Panc1 (cell line): ENCODE data around the gene ADGRG2. TPM values are rescaled to one million over a fixed set of nuclear protein-coding genes. Genes with fewer than 3 reads are reported as not detected.

ENCODE experiments used
- ATAC-seq: fragments of 200-7000 bp; cut with Tn5 transposase; 2 replicates; pipeline ENCODE4 v1.9.1; 2020; ENCODE audit warnings: mild to moderate bottlenecking, moderate library complexity
- BruUV-seq: library from RNA; stranded (reverse); fragments of 400-500 nt; replicated peaks from 2 replicates; lab custom pipeline; 2021; lab: Mats Ljungman, UMichigan
- CTCF ChIA-PET: fragments of 300-600 bp; sonication (Branson Sonifier 250); formaldehyde crosslinking; loops from one replicate; lab custom pipeline; 2022; ENCODE audit warnings: antibody characterized with exemption; lab: Charles Lee
- POLR2A ChIA-PET: fragments of 300-600 bp; sonication (Branson Sonifier 250); formaldehyde crosslinking; loops from one replicate; lab custom pipeline; 2022; ENCODE audit warnings: antibody characterized with exemption; lab: Charles Lee
- DNase-seq: peaks from one replicate; pipeline ENCODE4 v3.0.0-alpha.2; 2010; ENCODE audit warnings: low read depth, low spot score
- H3K27ac ChIP-seq: 2 replicates; pipeline ENCODE4 v1.5.1; 2011; ENCODE audit warnings: mild to moderate bottlenecking, low read length, inconsistent platforms
- H3K27me3 ChIP-seq: fragments of 200-500 bp; sonication (Bioruptor generic); 2 replicates; pipeline ENCODE4 v1.6.0; 2014; ENCODE audit warnings: low read length, inconsistent platforms; ENCODE audit not compliant: control insufficient read depth, insufficient read depth
- H3K36me3 ChIP-seq: fragments of 200-500 bp; sonication (Bioruptor generic); 2 replicates; pipeline ENCODE4 v1.5.1; 2014; ENCODE audit warnings: inconsistent platforms, mild to moderate bottlenecking, low read length, moderate library complexity; ENCODE audit not compliant: control insufficient read depth, insufficient read depth
- H3K4me1 ChIP-seq: 2 replicates; pipeline ENCODE4 v1.5.1; 2011; ENCODE audit warnings: inconsistent platforms, mild to moderate bottlenecking, low read length, moderate library complexity; ENCODE audit not compliant: control insufficient read depth, insufficient read depth
- H3K4me3 ChIP-seq, 2 experiments: 2 replicates each; pipeline ENCODE4 v1.5.1; 2011 to 2012; ENCODE audit warnings: low read depth in 2 of 2, low read length in 2 of 2, mild to moderate bottlenecking in 2 of 2, inconsistent platforms in 1 of 2, moderate library complexity in 1 of 2
- H3K9me3 ChIP-seq: fragments of 200-500 bp; sonication (Bioruptor generic); 2 replicates; pipeline ENCODE4 v1.5.1; 2014; ENCODE audit warnings: low read depth, mild to moderate bottlenecking, inconsistent platforms, low read length, moderate library complexity; ENCODE audit not compliant: control insufficient read depth, insufficient read depth
- CTCF ChIP-seq: fragments of 450-650 bp; IDR thresholded peaks from 2 replicates; pipeline ENCODE4 v1.5.1; 2017; ENCODE audit warnings: mild to moderate bottlenecking
- POLR2AphosphoS5 ChIP-seq: IDR thresholded peaks from 2 replicates; pipeline ENCODE4 v1.6.1; 2012; ENCODE audit warnings: mild to moderate bottlenecking, low read depth, low read length, moderate library complexity
- REST ChIP-seq, 2 experiments: IDR thresholded peaks; 2 replicates each; pipeline ENCODE4 v1.6.1; 2011 to 2012; ENCODE audit warnings: low read depth in 2 of 2, control low read depth in 1 of 2, low read length in 1 of 2, mild to moderate bottlenecking in 1 of 2, moderate library complexity in 1 of 2; ENCODE audit not compliant: insufficient read depth in 1 of 2
- SIN3A ChIP-seq: IDR thresholded peaks from 2 replicates; pipeline ENCODE4 v1.6.1; 2012; ENCODE audit warnings: low read depth, mild to moderate bottlenecking, low read length, moderate library complexity, borderline replicate concordance; ENCODE audit not compliant: insufficient read depth
- TCF7L2 ChIP-seq: IDR thresholded peaks from 2 replicates; pipeline ENCODE4 v1.6.1; 2011; ENCODE audit warnings: mild to moderate bottlenecking, low read depth, low read length, inconsistent platforms
- in situ Hi-C: cut with HindIII; loops from 2 replicates; pipeline ENCODE4 v1.10.0; 2016; ENCODE audit warnings: low sequenced_read_pairs, low pct_unique_long_range_greater_than_20kb
- intact Hi-C: fragments of 100-400 bp; cut with micrococcal nuclease; formaldehyde crosslinking; loops from one replicate; pipeline ENCODE4 v1.10.0; 2022; ENCODE audit not compliant: unreplicated experiment
- total RNA-seq: library from RNA; stranded (reverse); gene quantifications from one replicate; pipeline ENCODE4 v1.2.1, GENCODE V29; 2021; ENCODE audit not compliant: unreplicated experiment

ADGRG2 gene
- total RNA-seq, 1 experiment from 2014 or later: 2.0 TPM

- intact Hi-C loops: no loop called here
- CTCF ChIA-PET: no interaction called here
- no TSS peak for BruUV-seq
- Histone ChIP-seq H3K27ac (no peak overlapping the region), H3K4me1 (no peaks in the 10 kb centered on the region), H3K27me3 (no peaks in the 10 kb centered on the region), H3K4me3 (no peak overlapping the region), H3K36me3 (no peaks in the 10 kb centered on the region), H3K9me3 (no peaks in the 10 kb centered on the region)
- ATAC-seq (no peak), DNase-seq (no peak)
- in situ Hi-C loops: no loop called here
- TF ChIP-seq SIN3A (no peak), POLR2AphosphoS5 (no peak), REST (IDR thresholded peaks at IDR 0.05; ENCODE audit: insufficient read depth in 1 of 2, low read depth in 2 of 2, low read length in 1 of 2) (no peak), TCF7L2 (no peak), CTCF (no peak)
- POLR2A ChIA-PET: no interaction called here
Measured at GRCh38 chrX:19096586-19096985, 25.7 kb downstream of the ADGRG2 start.

- no peaks in the 10 kb centered on the region for H3K36me3 ChIP-seq
- intact Hi-C loops (no loop called here), in situ Hi-C loops (no loop called here)
- no peaks in the 10 kb centered on the region for H3K27me3 ChIP-seq
- no peak for ATAC-seq
- H3K9me3 ChIP-seq: no peaks in the 10 kb centered on the region
- ChIA-PET POLR2A (no interaction called here), CTCF (no interaction called here)
- no peak overlapping the region for H3K4me3 ChIP-seq
- DNase-seq: no peak
- TF ChIP-seq REST (IDR thresholded peaks at IDR 0.05; ENCODE audit: insufficient read depth in 1 of 2, low read depth in 2 of 2, low read length in 1 of 2): no peak
- H3K4me1 ChIP-seq: no peaks in the 10 kb centered on the region
- no peak overlapping the region for H3K27ac ChIP-seq
- no TSS peak for BruUV-seq
Measured at GRCh38 chrX:19094654-19095053, 27.6 kb downstream of the ADGRG2 start.
